Stimulated activated CD8-positive, alpha-beta memory T cell treated with anti-CD3 and anti-CD28 coated beads, Interleukin-12 subunit alpha, Interleukin-12 subunit beta, amount 100 ng/mL, for 24 hours (primary cell): ENCODE results near the gene BACE1-AS.
"Not testable (repeated sequence)": the region's sequence is repeated elsewhere in the genome, so short reads cannot be mapped to it uniquely, and the experiment has no call there.

Source experiments
- DNase-seq: peaks from one replicate; pipeline ENCODE4 v3.0.0-alpha.2; 2020; ENCODE audit errors: extremely low read depth

The BACE1-AS gene

GRCh38 chr11:117327255-117327566 is 36.1 kb downstream of the BACE1-AS start:
- DNase-seq = not testable (repeated sequence)

DNA sequence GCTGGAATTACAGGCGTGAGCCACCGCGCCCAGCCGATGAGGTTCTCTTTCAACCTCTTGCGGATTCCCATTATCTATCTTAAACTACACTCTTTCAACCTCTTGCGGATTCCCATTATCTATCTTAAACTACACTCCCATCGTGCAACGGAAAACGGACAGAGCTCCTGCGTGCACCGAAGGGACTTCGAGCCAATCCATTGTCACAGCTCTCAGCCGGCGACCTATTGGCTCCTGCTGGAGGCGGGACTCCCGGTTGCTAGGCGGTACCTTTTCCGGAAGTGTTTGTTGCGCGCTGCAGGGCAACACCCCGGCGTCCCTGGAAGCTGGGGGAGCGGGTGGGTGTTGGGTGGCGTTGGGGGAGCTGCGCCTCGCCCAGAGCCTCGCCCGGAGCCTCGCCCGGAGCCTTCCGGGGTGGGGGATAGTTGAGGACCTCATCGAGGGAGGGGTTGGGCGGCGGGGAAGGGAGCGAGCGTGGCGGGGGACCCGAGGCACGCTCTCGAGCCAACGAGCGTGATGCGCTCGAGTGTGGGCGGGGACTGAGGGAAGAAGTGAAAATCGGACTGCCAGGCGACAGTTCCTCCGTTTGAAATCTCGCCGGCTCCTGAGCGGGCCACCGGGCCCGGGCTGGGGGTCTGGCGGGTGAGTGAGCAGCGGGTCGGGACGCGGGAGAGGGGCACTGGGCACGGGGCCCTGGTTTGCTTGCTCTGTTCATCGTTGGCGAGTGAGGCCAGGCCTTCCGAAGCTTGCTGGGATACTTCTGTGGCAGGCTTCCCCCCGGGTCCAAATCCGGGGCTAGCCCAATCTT is 36.6 kb downstream of the BACE1-AS start, which contains the start of gene CEP164:
Gene CEP164 (plus strand): TSS at position 288 of the 808 bp plus-strand sequence. CDS start 10,733 bp downstream, outside the sequence.
- peak; percentile 84 for DNase-seq

DNA sequence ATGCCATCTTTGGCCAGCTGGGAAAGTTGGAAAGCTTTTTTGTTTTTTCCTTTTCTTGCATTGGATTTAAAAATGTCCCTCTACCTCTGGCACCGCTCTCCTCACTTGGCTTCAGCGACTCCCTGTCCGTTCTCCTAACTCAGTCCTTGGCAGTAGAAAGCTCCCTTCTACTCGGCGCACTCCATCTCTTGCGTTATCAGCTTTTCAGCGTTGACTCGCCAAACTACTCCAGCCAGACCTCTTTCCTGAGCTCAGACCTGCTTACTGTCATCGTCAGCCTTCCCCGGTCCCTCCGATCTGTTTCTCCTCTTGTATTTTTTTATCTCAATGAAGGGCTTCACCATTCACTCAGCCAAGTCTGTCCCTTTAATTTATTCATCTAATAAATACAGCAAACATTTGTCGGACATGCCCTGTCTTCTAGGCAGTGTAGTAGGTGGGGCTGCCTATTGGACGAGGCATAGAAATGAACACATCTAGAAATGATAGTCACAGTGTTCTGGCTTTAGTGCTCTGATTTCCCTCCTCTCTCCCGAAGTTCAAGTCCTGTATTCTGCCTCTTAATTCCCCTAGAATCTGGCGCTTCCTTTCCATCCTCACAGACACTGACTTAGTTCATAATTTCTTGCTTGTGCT is 37.3 kb downstream of the BACE1-AS start:
- DNase-seq = no peak

DNA sequence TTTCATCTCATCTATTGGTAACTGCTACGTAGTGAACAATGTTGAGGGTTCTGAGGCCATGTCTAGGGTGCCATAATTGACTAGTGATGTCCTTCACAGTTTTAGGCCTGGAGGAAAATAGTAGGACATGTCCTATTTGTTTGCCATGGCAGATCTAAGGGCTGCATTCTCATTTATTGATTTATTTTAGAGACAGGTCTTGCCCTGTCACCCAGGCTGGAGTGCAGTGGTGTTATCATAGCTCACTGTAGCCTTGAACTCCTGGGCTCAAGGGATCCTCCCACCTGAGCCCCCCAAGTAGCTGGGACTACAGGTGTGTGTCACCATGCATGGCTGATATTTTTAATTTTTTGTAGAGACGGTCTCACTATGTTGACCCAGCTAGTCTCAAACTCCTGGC is 41.7 kb downstream of the BACE1-AS start:
- DNase-seq = no peak

DNA sequence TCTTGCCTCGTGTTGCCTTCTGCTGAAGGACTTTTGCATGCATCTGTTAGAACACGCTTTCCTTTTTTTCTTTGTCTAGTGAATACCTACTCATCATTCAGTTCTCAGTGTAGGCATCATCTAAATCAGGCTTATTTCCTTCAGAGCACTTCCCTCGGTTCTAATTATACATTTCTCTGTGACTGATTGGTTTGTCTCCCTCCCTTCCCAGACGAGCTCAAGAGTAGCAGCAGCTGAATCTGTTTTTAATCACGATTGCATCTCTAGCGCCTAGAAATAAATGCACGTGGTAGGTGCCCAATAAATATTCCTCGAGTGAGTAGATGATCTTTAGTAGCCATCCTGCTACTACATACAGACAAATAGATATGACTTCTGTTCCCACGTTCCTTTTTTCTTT is 42.8 kb downstream of the BACE1-AS start:
- no peak for DNase-seq

GRCh38 chr11:117334896-117335295 is 43.8 kb downstream of the BACE1-AS start:
- DNase-seq = no peak

GRCh38 chr11:117335399-117335798 is 44.3 kb downstream of the BACE1-AS start:
- no peak for DNase-seq

- DNase-seq = no peak
Observed at GRCh38 chr11:117337076-117337475, 45.9 kb downstream of the BACE1-AS start.
